ENCODE results near the gene TRMT10B.
"Not testable (repeated sequence)": the region's sequence is repeated elsewhere in the genome, so short reads cannot be mapped to it uniquely, and the experiment has no call there.

The TRMT10B gene

GRCh38 chr9:37800631-37801286, 47.2 kb downstream of the TRMT10B start, which contains the start of gene DCAF10:
Gene DCAF10, plus strand, starts transcription at chr9:37800797. Its CDS starts 70 bp downstream, at chr9:37800867.
- peak; percentile 84 for DNase-seq (ENCODE audit: low read depth)

- DNase-seq (ENCODE audit: low read depth): peak; percentile 30
Observed at GRCh38 chr9:37801287-37801850, 47.8 kb downstream of the TRMT10B start.

- no peak for DNase-seq (ENCODE audit: low read depth)
Observed at GRCh38 chr9:37801959-37802711, 48.5 kb downstream of the TRMT10B start.

GRCh38 chr9:37806271-37806670, 52.7 kb downstream of the TRMT10B start:
- DNase-seq (ENCODE audit: low read depth): no peak

GRCh38 chr9:37809676-37810075, 56.1 kb downstream of the TRMT10B start:
- DNase-seq (ENCODE audit: low read depth): not testable (repeated sequence)

- DNase-seq (ENCODE audit: low read depth): no peak
Observed at GRCh38 chr9:37811906-37812476, 58.4 kb downstream of the TRMT10B start.

GRCh38 chr9:37812773-37813379, 59.3 kb downstream of the TRMT10B start:
- DNase-seq (ENCODE audit: low read depth): no peak

GRCh38 chr9:37818849-37819248, 65.2 kb downstream of the TRMT10B start:
- DNase-seq (ENCODE audit: low read depth): no peak

GRCh38 chr9:37820142-37820541, 66.5 kb downstream of the TRMT10B start:
- no peak for DNase-seq (ENCODE audit: low read depth)

- DNase-seq (ENCODE audit: low read depth): not testable (repeated sequence)
Observed at GRCh38 chr9:37825174-37825573, 71.6 kb downstream of the TRMT10B start.

- DNase-seq (ENCODE audit: low read depth): no peak
Observed at GRCh38 chr9:37827483-37828165, 74.0 kb downstream of the TRMT10B start.
